ENCODE measurements around the gene ITGA4.

The ITGA4 gene

DNA sequence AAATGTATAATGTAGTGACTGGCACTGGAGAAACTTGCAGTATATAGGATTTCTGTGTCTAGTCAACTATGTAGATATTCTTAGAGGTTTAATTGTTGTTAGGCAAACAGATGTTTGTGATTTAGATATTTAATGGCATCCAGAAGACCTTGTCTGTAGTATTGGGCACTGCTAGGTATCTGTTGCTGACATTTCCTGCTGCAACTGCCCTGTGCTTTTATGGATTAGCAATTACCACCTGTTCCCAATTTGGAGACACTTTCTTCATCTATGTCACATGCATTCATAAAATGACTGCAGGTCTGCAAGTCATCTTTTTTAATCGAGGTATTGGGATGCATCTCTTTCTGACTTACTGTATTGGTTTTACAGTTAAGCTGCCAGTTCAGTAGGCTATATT, 71.3 kb downstream of the ITGA4 start:
- no peak for DNase-seq (ENCODE audit: extremely low read depth, low read depth)
- TF ChIP-seq, protein P1, sequence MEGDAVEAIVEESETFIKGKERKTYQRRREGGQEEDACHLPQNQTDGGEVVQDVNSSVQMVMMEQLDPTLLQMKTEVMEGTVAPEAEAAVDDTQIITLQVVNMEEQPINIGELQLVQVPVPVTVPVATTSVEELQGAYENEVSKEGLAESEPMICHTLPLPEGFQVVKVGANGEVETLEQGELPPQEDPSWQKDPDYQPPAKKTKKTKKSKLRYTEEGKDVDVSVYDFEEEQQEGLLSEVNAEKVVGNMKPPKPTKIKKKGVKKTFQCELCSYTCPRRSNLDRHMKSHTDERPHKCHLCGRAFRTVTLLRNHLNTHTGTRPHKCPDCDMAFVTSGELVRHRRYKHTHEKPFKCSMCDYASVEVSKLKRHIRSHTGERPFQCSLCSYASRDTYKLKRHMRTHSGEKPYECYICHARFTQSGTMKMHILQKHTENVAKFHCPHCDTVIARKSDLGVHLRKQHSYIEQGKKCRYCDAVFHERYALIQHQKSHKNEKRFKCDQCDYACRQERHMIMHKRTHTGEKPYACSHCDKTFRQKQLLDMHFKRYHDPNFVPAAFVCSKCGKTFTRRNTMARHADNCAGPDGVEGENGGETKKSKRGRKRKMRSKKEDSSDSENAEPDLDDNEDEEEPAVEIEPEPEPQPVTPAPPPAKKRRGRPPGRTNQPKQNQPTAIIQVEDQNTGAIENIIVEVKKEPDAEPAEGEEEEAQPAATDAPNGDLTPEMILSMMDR (IDR thresholded peaks at IDR 0.05; ENCODE audit: low read depth, low read length), result no peak

DNA sequence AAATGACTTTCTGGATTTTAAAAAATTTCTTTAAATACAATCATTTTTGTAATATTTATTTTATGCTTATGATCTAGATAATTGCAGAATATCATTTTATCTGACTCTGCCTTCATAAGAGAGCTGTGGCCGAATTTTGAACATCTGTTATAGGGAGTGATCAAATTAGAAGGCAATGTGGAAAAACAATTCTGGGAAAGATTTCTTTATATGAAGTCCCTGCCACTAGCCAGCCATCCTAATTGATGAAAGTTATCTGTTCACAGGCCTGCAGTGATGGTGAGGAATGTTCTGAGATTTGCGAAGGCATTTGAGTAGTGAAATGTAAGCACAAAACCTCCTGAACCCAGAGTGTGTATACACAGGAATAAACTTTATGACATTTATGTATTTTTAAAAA, 79.5 kb downstream of the ITGA4 start:
- TF ChIP-seq, protein P1 (IDR thresholded peaks at IDR 0.05; ENCODE audit: low read depth, low read length), result no peak
- no peak for DNase-seq (ENCODE audit: extremely low read depth, low read depth)

DNA sequence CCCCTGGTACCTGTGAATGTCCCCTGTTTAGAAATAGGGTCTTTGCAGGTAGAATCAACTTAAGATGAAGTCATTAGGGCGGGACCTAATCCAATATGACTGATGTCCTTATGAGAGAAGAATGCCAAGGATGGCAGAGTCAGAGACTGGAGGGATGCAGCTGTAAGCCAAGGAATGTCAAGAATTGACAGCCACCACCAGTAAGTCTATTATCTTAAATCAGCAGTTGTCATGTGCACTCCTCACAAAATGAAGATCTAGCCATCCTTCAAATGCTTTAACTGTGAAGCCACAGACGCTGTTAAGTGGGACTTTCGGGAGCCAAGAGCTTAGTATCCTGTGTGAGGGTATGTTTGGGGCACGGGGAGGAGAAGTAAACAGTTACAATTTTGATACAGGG, 83.2 kb downstream of the ITGA4 start:
- TF ChIP-seq, protein P1 (IDR thresholded peaks at IDR 0.05; ENCODE audit: low read depth, low read length), result no peak
- no peak for DNase-seq (ENCODE audit: extremely low read depth, low read depth)

DNA sequence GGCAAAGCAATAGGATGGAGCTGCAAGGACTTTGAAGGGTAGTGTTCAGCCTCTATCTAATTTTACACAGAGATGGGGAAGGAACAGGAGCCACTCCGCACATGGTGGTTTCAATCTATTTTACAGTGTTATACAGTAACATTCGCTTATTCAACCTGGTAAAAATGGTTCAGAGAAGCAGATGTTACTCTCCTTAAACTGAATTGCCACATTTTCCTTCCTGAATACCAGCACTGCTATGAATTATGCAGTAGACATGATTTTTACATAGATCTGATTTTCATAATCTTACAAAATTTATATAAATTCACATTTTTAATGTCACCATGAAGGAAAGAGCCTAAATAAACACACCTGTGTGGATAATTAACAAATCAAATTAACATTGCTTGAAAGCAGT, 85.0 kb downstream of the ITGA4 start:
- TF ChIP-seq, protein P1 (IDR thresholded peaks at IDR 0.05; ENCODE audit: low read depth, low read length), result no peak

DNA sequence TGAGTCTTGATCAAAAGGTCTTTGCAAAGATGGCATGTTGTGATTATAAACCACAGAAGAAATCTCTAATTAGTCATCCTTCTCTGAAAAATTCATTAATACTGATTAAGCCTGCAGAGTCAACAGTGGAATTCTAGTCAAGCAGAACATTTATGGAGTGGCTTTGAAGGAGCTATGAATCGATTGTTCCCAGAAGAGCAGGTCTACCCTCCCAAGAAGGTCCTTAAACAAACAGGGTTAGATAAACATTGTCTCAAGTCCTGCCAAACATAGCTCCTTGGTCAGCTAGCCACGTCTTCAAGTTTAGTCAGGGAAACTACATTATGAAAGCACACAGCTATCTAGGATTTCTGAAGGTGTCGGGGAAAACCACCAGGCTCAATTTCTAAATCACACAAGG, 88.9 kb downstream of the ITGA4 start:
- no peak for DNase-seq (ENCODE audit: extremely low read depth, low read depth)
- TF ChIP-seq, protein P1 (IDR thresholded peaks at IDR 0.05; ENCODE audit: low read depth, low read length), result no peak

More for the DNA sequence above, 85.0 kb downstream of the ITGA4 start:
- DNase-seq (ENCODE audit: extremely low read depth, low read depth), result no peak

DNA sequence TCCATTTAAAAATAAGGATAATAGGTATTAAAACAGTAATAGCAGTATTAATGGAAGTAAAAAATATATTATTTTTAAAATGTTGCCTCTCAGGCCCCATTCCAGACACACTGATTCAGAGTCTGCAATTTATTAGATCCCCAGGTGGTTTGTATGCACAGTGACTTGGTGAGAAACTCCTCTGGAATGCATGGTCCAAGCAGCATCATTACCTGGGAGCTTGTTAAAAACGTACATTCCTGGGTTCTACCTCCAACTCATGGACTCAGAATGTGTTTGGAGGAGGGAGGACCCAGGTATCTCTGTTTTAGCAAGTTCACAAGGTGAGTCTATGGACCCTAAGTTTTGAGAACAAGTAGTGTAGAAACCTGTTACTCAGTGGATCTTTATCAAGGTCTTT, 95.6 kb downstream of the ITGA4 start:
- TF ChIP-seq, protein P1 (IDR thresholded peaks at IDR 0.05; ENCODE audit: low read depth, low read length), result no peak
- no peak for DNase-seq (ENCODE audit: extremely low read depth, low read depth)

DNA sequence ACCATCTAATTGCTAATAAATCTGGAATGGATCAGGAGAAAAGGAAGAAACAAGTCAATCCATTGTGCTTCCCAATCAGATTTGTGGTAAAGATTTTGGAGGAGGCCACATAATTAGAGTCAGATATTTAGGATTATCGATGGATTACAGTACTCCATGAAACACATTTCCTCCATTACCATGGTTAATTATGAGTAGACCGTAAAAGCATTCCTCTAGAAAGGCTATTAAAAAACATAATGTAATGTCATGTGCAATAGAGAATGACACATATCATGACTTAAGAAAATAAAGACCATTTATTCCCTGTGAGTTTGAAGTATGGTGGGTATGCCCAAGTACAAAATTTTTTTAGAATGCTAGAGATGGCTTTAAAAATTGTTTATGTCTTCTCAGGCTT, 96.1 kb downstream of the ITGA4 start:
- no peak for DNase-seq (ENCODE audit: extremely low read depth, low read depth)
- TF ChIP-seq, protein P1 (IDR thresholded peaks at IDR 0.05; ENCODE audit: low read depth, low read length), result no peak
